Embryonic facial prominence (tissue), 1 donor: ENCODE results near the gene GAMT.
"Not testable (repeated sequence)": the region's sequence is repeated elsewhere in the genome, so short reads cannot be mapped to it uniquely, and the experiment has no call there.

Source experiments
- DNase-seq: peaks from one replicate; pipeline ENCODE4 v3.0.0-alpha.2; 2016; ENCODE audit errors: extremely low spot score

The GAMT gene

GRCh38 chr19:1401138-1401888 lies at the start of gene GAMT:
GAMT (minus strand) TSS chr19:1401542; CDS start chr19:1401476, 66 bp downstream.
- DNase-seq, result no peak

- no peak for DNase-seq
Observed at GRCh38 chr19:1449467-1450442, 48.4 kb upstream of the GAMT start, which contains the start of gene APC2. APC2 (plus strand) TSS chr19:1450121; CDS start chr19:1453002, 2,881 bp downstream.

GRCh38 chr19:1447944-1448343 lies 46.6 kb upstream of the GAMT start:
- no peak for DNase-seq

GRCh38 chr19:1447504-1447903 lies 46.2 kb upstream of the GAMT start:
- DNase-seq, result no peak

GRCh38 chr19:1446713-1447481 lies 45.6 kb upstream of the GAMT start:
- DNase-seq, result no peak

- no peak for DNase-seq
Observed at GRCh38 chr19:1445932-1446712, 44.8 kb upstream of the GAMT start.

GRCh38 chr19:1445185-1445931 lies 44.0 kb upstream of the GAMT start:
- DNase-seq, result no peak

- no peak for DNase-seq
Observed at GRCh38 chr19:1441677-1442438, 40.5 kb upstream of the GAMT start.

- no peak for DNase-seq
Observed at GRCh38 chr19:1441022-1441426, 39.7 kb upstream of the GAMT start.

GRCh38 chr19:1440418-1440801 lies 39.1 kb upstream of the GAMT start:
- DNase-seq, result no peak

GRCh38 chr19:1439525-1440417 lies 38.4 kb upstream of the GAMT start:
- DNase-seq, result not testable (repeated sequence)

- DNase-seq, result no peak
Observed at GRCh38 chr19:1438933-1439354, 37.6 kb upstream of the GAMT start.

GRCh38 chr19:1438035-1438932 lies 36.9 kb upstream of the GAMT start, which contains the start of gene RPS15:
RPS15 (plus strand) TSS chr19:1438396; CDS start chr19:1438426, 30 bp downstream.
- peak; percentile 92 for DNase-seq

GRCh38 chr19:1437609-1438008 lies 36.3 kb upstream of the GAMT start:
- no peak for DNase-seq

GRCh38 chr19:1435378-1435989 lies 34.1 kb upstream of the GAMT start:
- DNase-seq, result no peak

- DNase-seq, result no peak
Observed at GRCh38 chr19:1434577-1435060, 33.3 kb upstream of the GAMT start.

- no peak for DNase-seq
Observed at GRCh38 chr19:1434040-1434366, 32.7 kb upstream of the GAMT start.
